ENCODE measurements around the gene NDUFS4.
"Not testable (repeated sequence)": the region's sequence is repeated elsewhere in the genome, so short reads cannot be mapped to it uniquely, and the experiment has no call there.

NDUFS4 gene

DNA sequence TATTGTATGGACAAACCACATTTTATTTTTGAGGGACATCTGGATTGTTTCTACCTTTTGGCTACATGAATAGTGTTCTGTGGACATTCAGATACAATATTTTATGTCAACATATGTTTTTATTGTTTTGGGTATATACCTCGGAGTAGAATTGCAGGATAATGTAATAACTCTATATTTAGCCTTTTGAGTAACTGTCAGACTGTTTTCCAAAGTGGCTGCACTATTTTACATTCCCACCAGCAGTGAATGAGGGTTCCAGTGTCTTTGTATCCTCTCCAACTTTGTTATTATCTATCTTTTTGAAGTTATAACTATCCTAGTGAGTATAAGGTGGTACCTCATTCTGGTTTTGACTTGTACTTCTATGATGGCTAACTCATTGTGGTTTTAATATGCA is 11.0 kb downstream of the NDUFS4 start:
- no peak for DNase-seq
- intact Hi-C loops (cut with DNase I): no loop called here

GRCh38 chr5:53575101-53575500 is 14.7 kb downstream of the NDUFS4 start:
- intact Hi-C loops (cut with DNase I): no loop called here
- DNase-seq: no peak

DNA sequence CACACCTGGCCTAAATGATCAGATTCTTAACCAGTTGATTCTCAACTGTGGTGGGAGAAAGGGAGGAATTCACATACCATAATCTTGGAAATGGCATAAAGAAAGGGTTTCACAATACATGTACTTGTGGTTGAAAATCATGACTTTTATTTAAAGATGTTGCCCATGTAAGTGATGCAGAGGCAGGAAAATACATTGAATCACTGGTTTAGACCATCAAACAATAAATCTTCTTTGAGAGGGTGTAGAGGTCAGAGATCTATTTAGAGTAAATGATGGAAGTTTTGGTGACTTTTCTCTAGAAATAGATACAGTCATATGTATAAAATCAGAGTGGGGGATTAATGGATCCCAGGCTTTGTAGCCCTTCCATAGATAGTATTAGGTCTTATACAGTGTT is 15.4 kb downstream of the NDUFS4 start:
- intact Hi-C loops (cut with DNase I): no loop called here
- DNase-seq: no peak

GRCh38 chr5:53576674-53577073 is 16.2 kb downstream of the NDUFS4 start:
- no peak for DNase-seq
- intact Hi-C loops (cut with DNase I): no loop called here

DNA sequence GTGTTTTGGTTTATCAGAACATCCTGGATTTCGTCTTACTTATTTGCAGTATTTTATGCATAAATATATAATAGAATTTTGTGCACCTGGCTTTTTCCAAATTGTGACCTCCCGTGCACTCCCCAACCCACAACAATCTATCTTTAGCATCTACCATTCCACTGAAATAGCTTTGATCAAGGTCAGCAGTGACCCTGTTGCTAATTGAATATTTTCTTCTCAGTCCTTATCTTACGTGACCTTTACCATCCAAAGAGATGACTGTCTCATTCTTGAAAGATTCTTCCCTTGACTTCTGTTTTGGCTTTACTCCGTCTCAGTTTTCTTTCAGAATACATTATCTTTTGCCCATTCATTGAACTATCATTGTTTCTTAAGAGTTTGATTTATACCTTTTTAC is 18.4 kb downstream of the NDUFS4 start:
- no peak for DNase-seq
- intact Hi-C loops (cut with DNase I): no loop called here

GRCh38 chr5:53580547-53580946 is 20.1 kb downstream of the NDUFS4 start:
- no peak for DNase-seq
- intact Hi-C loops (cut with DNase I): no loop called here

DNA sequence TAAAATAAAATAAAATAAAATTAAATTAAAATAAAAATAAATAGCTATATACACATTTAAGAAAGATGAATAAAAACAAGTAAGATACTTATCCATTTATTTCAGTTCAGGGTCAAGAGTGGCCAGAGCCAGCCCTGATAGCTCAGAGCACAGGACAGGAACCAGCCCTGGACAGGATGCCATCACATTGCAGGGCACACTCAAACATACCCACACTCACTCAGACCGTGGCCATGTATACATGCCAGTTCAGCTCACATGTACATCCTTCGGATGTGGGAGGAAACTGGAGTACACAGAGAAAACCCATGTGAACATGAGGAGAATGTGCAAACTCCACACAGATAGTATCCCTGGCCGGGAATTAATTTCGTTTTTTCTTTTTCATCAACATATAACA is 21.8 kb downstream of the NDUFS4 start:
- intact Hi-C loops (cut with DNase I): no loop called here
- no peak for DNase-seq

DNA sequence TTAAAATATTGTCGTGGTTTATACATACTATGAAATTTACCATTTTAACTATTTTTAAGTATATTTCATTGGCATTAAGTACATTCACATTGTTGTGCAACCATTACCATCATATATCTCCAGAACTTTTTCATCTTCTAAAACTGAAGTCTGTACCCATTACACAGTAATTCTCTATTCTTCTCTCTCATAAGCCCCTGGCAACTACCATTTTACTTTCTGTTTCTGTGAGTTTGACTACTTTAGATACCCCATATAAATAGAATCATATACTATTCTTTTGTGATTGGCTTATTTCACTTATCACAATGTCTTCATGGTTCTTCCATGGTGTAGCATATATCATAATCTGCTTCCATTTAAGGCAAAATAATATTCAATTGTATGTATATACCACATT is 30.3 kb downstream of the NDUFS4 start:
- intact Hi-C loops (cut with DNase I): no loop called here
- DNase-seq: no peak

GRCh38 chr5:53594419-53594818 is 34.0 kb downstream of the NDUFS4 start:
- intact Hi-C loops (cut with DNase I): no loop called here
- no peak for DNase-seq

DNA sequence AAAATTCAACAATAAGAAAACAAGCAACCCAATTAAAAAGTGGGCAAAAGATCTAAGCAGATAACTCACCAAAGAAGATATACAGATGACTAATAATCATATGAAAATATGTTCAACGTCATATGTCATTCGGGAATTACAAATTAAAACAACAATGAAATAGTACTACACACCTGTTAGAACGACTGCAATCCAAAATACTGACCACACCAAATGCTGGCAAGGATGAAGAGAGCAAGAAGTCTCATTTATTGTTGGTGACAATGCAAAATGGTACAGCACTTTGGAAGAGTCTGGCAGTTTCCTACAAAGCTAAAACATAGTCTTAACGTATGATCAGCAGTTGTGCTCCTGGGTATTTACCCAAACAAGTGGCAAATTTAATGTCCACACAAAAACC is 37.5 kb downstream of the NDUFS4 start:
- intact Hi-C loops (cut with DNase I): no loop called here
- DNase-seq: no peak

- intact Hi-C loops (cut with DNase I): no loop called here
- DNase-seq: no peak
Measured at GRCh38 chr5:53601570-53601969, 41.1 kb downstream of the NDUFS4 start.

- intact Hi-C loops (cut with DNase I): no loop called here
- peak in 3 of 10 donors; percentile 16 to 70 (median 27) for DNase-seq
Measured at GRCh38 chr5:53603009-53603687, 42.7 kb downstream of the NDUFS4 start.

DNA sequence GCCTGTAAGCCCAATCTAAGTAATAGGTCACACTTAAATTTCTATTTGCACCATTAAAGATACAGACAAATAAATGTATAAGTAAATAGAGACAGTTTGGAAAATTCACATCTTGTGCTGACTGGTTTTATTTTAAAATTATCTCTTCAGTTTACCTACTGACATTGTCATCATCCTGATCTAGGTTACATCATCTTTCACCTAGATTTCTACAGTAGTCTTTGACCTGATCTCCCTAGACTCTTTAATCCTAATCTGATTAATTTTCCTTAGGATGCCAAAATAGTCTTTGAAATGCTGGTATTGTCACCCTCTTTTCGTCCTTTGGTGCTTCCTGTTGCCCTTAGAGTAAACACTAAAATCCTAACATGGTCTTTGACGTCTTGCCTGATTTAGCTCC is 43.9 kb downstream of the NDUFS4 start:
- no peak for DNase-seq
- intact Hi-C loops (cut with DNase I): no loop called here

GRCh38 chr5:53607886-53608285 is 47.4 kb downstream of the NDUFS4 start:
- intact Hi-C loops (cut with DNase I): no loop called here
- DNase-seq: no peak

DNA sequence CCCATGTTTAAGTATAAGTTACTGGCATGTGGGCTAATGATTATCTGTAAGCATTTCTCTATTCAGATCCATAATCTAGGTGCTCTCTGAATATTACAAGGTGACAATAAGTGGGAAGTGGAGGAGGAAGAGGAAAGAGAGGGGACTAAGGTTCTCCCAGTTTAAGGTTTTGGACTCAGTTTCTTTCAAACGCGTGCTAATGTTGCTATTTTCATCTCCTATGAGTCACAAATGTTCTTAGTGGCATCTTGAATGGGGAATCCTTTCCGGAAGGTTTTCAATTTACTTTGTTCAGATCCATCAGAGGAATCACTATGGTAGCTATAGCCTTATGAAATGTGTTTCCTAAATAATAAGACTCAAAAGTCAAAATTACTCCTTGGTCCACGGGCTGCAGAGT is 48.5 kb downstream of the NDUFS4 start:
- DNase-seq; intact Hi-C loops (cut with DNase I): not testable (repeated sequence)

GRCh38 chr5:53613061-53613460 is 52.6 kb downstream of the NDUFS4 start:
- intact Hi-C loops (cut with DNase I): no loop called here

DNA sequence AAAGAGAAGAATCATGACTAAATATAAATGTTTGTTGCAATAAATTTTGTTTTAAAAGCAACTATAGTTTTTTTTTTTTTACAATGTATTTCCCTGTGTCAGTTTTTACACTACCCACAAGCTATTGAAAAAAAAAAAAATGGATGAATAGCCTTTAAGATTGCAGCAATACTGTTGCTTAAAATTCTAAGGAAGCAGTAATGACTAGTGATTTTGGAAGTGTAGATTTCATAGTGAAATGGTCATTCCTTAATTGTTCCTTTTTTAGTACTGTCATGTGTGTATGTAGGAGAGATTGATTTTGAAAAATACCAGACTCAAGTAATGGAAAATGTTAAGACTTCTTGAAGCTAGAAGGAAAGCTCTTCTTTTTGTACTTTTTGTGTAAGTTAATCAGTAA is 53.1 kb downstream of the NDUFS4 start:
- no peak for DNase-seq

More at GRCh38 chr5:53613061-53613460, 52.6 kb downstream of the NDUFS4 start:
- DNase-seq: no peak

GRCh38 chr5:53614376-53614885 is 54.0 kb downstream of the NDUFS4 start:
- intact Hi-C loops (cut with DNase I): no loop called here
- DNase-seq: no peak

More for the DNA sequence above, 53.1 kb downstream of the NDUFS4 start:
- intact Hi-C loops (cut with DNase I): no loop called here

GRCh38 chr5:53616939-53617549 is 56.6 kb downstream of the NDUFS4 start:
- intact Hi-C loops (cut with DNase I): no loop called here
- DNase-seq: no peak

DNA sequence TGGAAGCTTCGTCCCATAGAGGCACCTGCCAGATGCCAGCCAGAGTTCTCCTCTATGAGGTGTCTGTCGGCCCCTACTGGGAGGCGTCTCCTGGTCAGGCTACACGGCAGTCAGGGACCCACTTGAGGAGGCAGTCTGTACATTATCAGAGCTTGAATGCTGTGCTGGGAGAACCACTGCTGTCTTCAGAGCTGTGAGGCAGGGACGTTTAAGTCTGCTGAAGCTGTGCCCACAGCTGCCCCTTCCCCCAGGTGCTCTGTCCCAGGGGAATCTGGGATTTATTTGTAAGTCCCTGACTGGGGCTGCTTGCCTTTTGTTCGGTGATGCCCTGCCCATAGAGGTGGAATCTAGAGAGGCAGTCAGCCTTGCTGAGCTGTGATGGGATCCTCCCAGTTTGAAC is 70.8 kb downstream of the NDUFS4 start:
- peak in 1 of 10 donors; percentile 52 for DNase-seq
- intact Hi-C loops (cut with DNase I): no loop called here

GRCh38 chr5:53642061-53642460 is 81.6 kb downstream of the NDUFS4 start:
- DNase-seq: no peak

DNA sequence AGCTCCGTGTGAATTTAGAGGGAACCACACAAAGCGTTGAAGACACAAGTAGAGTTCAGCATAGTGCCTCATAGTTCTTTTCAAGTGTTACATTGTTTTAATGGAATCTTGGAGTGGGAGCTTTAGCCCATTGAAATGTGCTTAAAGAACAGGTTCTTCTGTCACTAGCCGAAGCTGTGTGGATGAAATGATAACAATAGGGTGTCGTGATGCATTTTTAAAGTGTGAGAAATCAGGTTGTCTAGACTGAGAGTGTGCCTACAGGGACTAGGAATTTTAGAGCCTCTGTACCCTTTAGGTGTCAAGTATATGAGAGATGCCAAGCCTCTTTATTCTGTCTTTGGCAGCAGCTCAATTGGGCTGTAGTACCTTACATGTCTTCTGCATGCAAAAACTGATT is 83.0 kb downstream of the NDUFS4 start:
- intact Hi-C loops (cut with DNase I): no loop called here
- no peak for DNase-seq

More at GRCh38 chr5:53642061-53642460, 81.6 kb downstream of the NDUFS4 start:
- intact Hi-C loops (cut with DNase I): no loop called here

Data from posterior cingulate gyrus (tissue), 11 donors.